GM12891 (cell line): ENCODE measurements around the gene SCYGR4.
"Not testable (repeated sequence)": the region's sequence is repeated elsewhere in the genome, so short reads cannot be mapped to it uniquely, and the experiment has no call there.

Experiments
- DNase-seq: peaks from one replicate; pipeline ENCODE4 v3.0.0; 2011; ENCODE audit warnings: low spot score; ENCODE audit not compliant: insufficient read length
- FAIRE-seq: peaks from 2 replicates; lab custom pipeline; 2011; peaks lifted over from hg19 to GRCh38; lab: Jason Lieb, UNC
- PAX5 ChIP-seq: IDR thresholded peaks from 2 replicates; pipeline ENCODE4 v1.6.1; 2011; ENCODE audit warnings: low read length, moderate library complexity, mild to moderate bottlenecking; ENCODE audit not compliant: insufficient read depth, severe bottlenecking
- POLR2A ChIP-seq: IDR thresholded peaks from 2 replicates; pipeline ENCODE4 v1.6.1; 2011; ENCODE audit warnings: low read depth, low read length, control low read depth
- POLR2AphosphoS5 ChIP-seq: IDR thresholded peaks from 2 replicates; pipeline ENCODE4 v1.6.1; 2011; ENCODE audit warnings: low read depth, low read length, control low read depth
- POU2F2 ChIP-seq: IDR thresholded peaks from 2 replicates; pipeline ENCODE4 v1.6.1; 2011; ENCODE audit warnings: low read depth, mild to moderate bottlenecking, control low read depth, low read length, moderate library complexity
- SPI1 ChIP-seq: IDR thresholded peaks from 2 replicates; pipeline ENCODE4 v1.6.1; 2011; ENCODE audit warnings: low read depth, low read length, control low read depth
- TAF1 ChIP-seq: IDR thresholded peaks from 2 replicates; pipeline ENCODE4 v1.6.1; 2011; ENCODE audit warnings: low read depth, low read length, control low read depth

The SCYGR4 gene

DNA sequence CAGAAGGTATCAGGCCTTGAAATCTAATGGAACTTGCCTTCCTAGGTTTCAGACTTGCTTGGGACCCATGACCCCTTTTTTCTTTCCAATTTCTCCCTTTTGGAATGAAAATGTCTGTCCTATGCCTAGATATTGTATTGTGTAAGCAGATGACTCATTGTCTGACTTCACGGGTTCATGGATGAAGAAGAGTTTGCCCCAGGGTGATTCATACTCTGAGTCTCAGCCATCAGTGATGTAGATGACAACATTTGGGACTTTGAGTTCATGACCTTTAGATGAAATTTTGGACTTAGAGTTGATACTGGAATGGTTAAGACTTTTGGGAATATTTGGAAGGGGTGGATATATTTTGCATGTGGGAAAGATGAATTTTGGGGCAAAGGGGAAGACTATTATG lies 38.2 kb downstream of the SCYGR4 start:
- FAIRE-seq (no peak), DNase-seq (no peak)
- TF ChIP-seq POLR2AphosphoS5 (no peak), TAF1 (no peak), POU2F2 (no peak), PAX5 (no peak), POLR2A (no peak), SPI1 (no peak)

DNA sequence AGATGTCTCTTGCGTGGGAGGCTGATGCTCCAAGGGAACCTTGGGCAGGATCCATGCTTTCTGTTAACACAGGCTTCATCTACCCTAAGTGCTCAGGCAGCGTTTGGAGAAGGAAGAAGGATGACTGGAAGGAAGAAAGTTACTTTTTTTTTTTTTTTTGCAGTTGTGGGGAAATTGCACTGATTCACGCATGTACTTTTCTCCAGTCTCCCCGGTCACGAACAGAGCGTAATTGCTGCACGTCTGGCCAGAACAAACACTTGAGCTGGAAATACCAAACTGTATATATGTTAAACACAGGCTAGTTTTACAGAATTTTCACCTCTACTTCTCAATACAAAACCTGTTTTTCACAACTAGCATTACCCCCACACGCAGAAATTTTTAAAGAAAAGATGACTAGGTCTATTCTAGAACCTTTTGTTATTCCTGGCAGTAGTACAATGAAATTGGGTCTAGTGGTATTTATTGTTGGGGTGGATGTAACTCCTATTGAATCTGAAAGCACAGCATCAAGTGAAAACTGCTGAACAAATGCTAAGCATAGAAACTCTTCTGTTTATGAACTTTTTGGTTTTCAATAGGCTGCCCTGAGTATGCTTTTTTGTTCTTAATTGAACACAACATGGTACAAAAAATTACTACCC lies 40.0 kb downstream of the SCYGR4 start:
- DNase-seq (no peak), FAIRE-seq (no peak)
- TF ChIP-seq TAF1 (no peak), POU2F2 (no peak), SPI1 (no peak), PAX5 (no peak), POLR2A (no peak), POLR2AphosphoS5 (no peak)

DNA sequence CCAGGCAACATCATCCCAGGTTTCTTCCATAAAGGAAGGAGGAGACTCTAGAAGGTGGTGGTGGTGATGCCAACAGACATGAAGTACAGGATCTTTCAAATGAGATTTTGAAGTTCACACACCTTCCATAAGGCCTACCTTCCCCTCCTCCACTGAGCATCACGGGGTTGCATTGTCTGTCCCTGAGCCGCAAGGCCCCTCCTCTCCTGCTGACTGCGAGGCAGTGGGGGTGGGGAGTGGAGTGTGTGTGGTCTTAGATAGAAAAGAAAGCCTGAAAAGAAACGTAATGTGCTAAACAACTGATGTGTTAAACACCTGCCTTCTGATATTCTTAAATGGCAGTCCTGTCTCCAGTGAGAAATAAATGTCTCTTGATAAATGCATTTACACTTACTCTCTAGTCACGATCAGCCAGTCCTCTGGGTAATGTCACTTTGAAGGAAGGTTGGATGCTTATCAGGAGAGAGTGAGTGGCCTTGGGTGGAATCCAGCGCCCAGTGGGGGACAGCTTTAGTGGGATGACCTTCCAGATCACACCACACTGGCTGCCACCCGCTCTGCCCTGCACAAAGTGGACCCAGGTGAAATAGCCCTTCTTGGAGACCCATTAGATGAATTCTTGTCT lies 43.8 kb downstream of the SCYGR4 start:
- FAIRE-seq (no peak), DNase-seq (no peak)
- no peak for TF ChIP-seq POLR2A
- TF ChIP-seq POU2F2, result no peak
- no peak for TF ChIP-seq POLR2AphosphoS5
- TF ChIP-seq SPI1, result no peak
- TF ChIP-seq PAX5, result no peak
- TF ChIP-seq TAF1, result no peak

DNA sequence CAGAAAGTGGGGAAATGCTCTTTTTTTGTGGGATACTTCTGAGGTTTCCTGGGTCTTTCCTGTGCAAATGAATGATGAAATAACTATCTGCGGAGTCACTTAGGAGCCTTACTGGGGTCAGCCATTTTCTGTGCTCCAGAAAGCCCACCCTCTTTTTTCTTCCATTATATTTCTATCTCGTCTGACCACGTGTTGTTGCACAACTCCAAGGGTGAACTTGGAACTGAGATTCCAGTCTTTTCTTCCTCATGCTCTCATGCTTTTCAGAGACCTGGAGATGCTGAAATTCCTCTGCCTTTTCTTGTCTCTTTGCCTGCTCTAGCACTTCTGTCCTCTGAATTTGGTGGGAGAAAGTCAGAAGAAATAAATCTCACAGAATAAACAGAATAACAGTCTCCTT lies 44.5 kb downstream of the SCYGR4 start:
- FAIRE-seq, result no peak
- no peak for DNase-seq
- TF ChIP-seq POLR2A (no peak), POLR2AphosphoS5 (no peak)

DNA sequence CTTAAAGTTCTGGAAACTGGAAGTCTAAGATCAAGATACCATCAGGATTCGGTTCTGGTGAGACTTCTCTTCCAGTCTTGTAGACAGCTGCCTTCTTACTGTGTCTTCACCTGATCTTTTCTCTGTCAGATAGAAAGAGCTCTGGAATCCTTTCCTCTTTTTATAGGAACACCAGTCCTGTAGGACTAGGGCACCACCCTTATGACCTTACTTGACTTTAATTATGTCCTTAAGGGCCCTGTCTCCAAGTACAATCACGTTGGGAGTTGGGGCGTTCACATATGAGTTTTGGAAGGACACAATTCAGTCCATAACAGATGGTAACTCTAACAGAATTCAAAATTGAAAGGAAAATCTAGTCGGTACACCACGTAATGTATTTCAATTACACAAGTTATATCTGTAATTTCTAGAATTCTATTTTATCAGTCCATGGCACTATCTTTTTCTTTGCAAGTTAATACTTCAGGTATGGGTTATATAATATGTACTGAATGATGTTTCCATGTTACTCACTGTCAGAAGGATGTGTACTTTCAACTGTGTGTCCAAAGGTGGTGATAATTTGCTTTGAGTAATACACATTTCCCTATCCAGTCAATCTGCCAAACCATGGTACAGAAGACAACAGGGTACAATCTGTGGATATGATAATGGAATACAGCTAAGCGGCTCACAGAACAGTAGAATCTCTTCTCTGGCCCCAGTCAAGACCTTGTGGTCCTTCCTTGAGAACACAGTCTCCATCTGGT lies 48.1 kb downstream of the SCYGR4 start:
- TF ChIP-seq POU2F2 (no peak), TAF1 (no peak), POLR2AphosphoS5 (no peak), SPI1 (no peak), POLR2A (no peak), PAX5 (no peak)
- DNase-seq (no peak), FAIRE-seq (no peak)

DNA sequence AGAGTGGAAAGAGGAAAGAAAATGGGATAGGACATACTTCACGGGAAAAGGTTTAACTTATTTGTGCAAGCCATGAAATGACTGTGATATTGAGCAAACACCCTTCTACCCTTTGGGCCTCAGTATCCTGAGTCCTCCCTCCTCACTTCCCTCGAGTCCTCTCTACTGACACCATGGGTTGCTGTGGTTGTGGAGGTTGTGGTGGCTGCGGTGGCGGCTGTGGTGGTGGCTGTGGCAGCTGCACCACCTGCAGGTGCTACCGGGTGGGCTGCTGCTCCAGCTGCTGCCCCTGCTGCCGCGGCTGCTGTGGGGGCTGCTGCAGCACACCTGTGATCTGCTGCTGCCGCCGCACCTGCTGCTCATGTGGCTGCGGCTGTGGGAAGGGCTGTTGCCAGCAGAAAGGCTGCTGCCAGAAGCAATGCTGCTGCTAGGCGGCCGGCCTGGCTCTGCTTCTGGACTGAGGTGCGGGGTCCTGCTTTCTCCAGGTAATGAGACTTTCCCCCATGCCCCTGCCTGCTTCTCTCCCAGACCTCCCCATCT lies 49.4 kb downstream of the SCYGR4 start, which contains the start of gene SCYGR5:
Gene SCYGR5, plus strand, starts transcription at position 174 of the 540 bp plus-strand sequence. Its CDS starts 0 bp downstream, at position 174.
- FAIRE-seq, DNase-seq: not testable (repeated sequence)
